SU-DHL-6 (cell line): ENCODE measurements around the gene SLC39A7.

Experiments used
- H2AFZ ChIP-seq: fragments of 200-600 bp; sonication (generic); 2 replicates; pipeline ENCODE4 v1.6.1; 2014; ENCODE audit warnings: low read depth, mild to moderate bottlenecking, moderate library complexity, mixed read lengths, antibody characterized with exemption, low read length; ENCODE audit not compliant: severe bottlenecking
- H3F3A ChIP-seq: fragments of 200-600 bp; shearing (Covaris generic); 2 replicates; pipeline ENCODE4 v1.6.0; 2016; ENCODE audit warnings: antibody characterized with exemption, mild to moderate bottlenecking; ENCODE audit not compliant: insufficient read depth
- H3K27ac ChIP-seq: fragments of 200-600 bp; sonication (generic); 2 replicates; pipeline ENCODE4 v1.5.1; 2016; ENCODE audit warnings: low read depth, mild to moderate bottlenecking, low read length, moderate library complexity, mixed read lengths
- H3K27me3 ChIP-seq: fragments of 200-600 bp; sonication (generic), shearing (Covaris generic); 2 replicates; pipeline ENCODE4 v1.6.0; 2014; ENCODE audit warnings: mild to moderate bottlenecking, low read length
- H3K36me3 ChIP-seq: fragments of 200-600 bp; sonication (generic); 2 replicates; pipeline ENCODE4 v1.6.1; 2014; ENCODE audit warnings: mild to moderate bottlenecking, low read length, mixed read lengths
- H3K4me2 ChIP-seq: fragments of 300-600, 200-600 bp; shearing (Covaris generic), sonication (generic); 2 replicates; pipeline ENCODE4 v1.6.0; 2014; ENCODE audit warnings: low read length, low read depth, mild to moderate bottlenecking; ENCODE audit not compliant: poor library complexity, severe bottlenecking
- H3K4me3 ChIP-seq: fragments of 200-600 bp; sonication (generic); 2 replicates; pipeline ENCODE4 v1.5.1; 2014; ENCODE audit warnings: antibody characterized with exemption, low read length, mild to moderate bottlenecking, mixed read lengths; ENCODE audit not compliant: insufficient read depth, poor library complexity, severe bottlenecking
- H3K79me2 ChIP-seq: fragments of 200-600 bp; sonication (generic); 2 replicates; pipeline ENCODE4 v1.6.1; 2014; ENCODE audit warnings: mild to moderate bottlenecking, low read length, moderate library complexity; ENCODE audit not compliant: insufficient read depth
- H3K9ac ChIP-seq: fragments of 200-600 bp; sonication (generic); 2 replicates; pipeline ENCODE4 v1.7.0; 2014; ENCODE audit warnings: mild to moderate bottlenecking, low read length
- H3K9me2 ChIP-seq: fragments of 200-600 bp; sonication (generic); replicated peaks from 2 replicates; pipeline ENCODE4 v1.6.1; 2014; ENCODE audit warnings: low read length; ENCODE audit not compliant: insufficient read depth
- H3K9me3 ChIP-seq: fragments of 200-600 bp; sonication (generic); 2 replicates; pipeline ENCODE4 v1.6.1; 2014; ENCODE audit warnings: low read length, mixed read lengths; ENCODE audit not compliant: insufficient read depth
- H4K20me1 ChIP-seq: fragments of 200-600 bp; sonication (generic); 2 replicates; pipeline ENCODE4 v1.6.1; 2014; ENCODE audit warnings: low read depth, mild to moderate bottlenecking, antibody characterized with exemption, low read length, moderate library complexity, mixed read lengths
- EZH2phosphoT487 ChIP-seq: fragments of 200-600 bp; sonication (generic), shearing (Covaris generic); conservative IDR thresholded peaks from 2 replicates; pipeline ENCODE4 v1.6.1; 2018; ENCODE audit warnings: mild to moderate bottlenecking, antibody characterized with exemption, low read length, moderate library complexity, mixed read lengths
- TF ChIP-seq, protein P1 (sequence below): fragments of 200-600 bp; sonication (generic); IDR thresholded peaks from one replicate; pipeline ENCODE4 v1.5.1; 2017; ENCODE audit warnings: antibody characterized with exemption, mild to moderate bottlenecking, low read length, moderate library complexity; ENCODE audit not compliant: insufficient read depth, poor library complexity, severe bottlenecking

The SLC39A7 gene

GRCh38 chr6:33213166-33213988 is 12.7 kb downstream of the SLC39A7 start:
- Histone ChIP-seq H3K4me3 (no peak overlapping the region), H3K27me3 (no peaks in the 10 kb centered on the region)

GRCh38 chr6:33213989-33214335 is 13.3 kb downstream of the SLC39A7 start:
- no peak for TF ChIP-seq EZH2phosphoT487
- TF ChIP-seq, protein P1, sequence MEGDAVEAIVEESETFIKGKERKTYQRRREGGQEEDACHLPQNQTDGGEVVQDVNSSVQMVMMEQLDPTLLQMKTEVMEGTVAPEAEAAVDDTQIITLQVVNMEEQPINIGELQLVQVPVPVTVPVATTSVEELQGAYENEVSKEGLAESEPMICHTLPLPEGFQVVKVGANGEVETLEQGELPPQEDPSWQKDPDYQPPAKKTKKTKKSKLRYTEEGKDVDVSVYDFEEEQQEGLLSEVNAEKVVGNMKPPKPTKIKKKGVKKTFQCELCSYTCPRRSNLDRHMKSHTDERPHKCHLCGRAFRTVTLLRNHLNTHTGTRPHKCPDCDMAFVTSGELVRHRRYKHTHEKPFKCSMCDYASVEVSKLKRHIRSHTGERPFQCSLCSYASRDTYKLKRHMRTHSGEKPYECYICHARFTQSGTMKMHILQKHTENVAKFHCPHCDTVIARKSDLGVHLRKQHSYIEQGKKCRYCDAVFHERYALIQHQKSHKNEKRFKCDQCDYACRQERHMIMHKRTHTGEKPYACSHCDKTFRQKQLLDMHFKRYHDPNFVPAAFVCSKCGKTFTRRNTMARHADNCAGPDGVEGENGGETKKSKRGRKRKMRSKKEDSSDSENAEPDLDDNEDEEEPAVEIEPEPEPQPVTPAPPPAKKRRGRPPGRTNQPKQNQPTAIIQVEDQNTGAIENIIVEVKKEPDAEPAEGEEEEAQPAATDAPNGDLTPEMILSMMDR, result no peak
- Histone ChIP-seq H3K9me2 (no peaks in the 10 kb centered on the region), H3K4me2 (no peak overlapping the region), H4K20me1 (no peaks in the 10 kb centered on the region), H3K4me3 (no peak overlapping the region), H3K27ac (no peak overlapping the region), H3K9me3 (no peaks in the 10 kb centered on the region), H3K79me2 (no peaks in the 10 kb centered on the region), H3K36me3 (no peaks in the 10 kb centered on the region), H3F3A (peaks cover 3% of the 10 kb centered on the region), H2AFZ (no peak overlapping the region), H3K27me3 (no peaks in the 10 kb centered on the region), H3K9ac (no peak overlapping the region)

More at GRCh38 chr6:33213166-33213988, 12.7 kb downstream of the SLC39A7 start:
- Histone ChIP-seq H3K4me2 (no peak overlapping the region), H3K27ac (no peak overlapping the region), H2AFZ (no peak overlapping the region), H3F3A (peaks cover 6% of the 10 kb centered on the region), H3K9ac (no peak overlapping the region), H4K20me1 (no peaks in the 10 kb centered on the region), H3K9me2 (no peaks in the 10 kb centered on the region), H3K36me3 (no peaks in the 10 kb centered on the region), H3K9me3 (no peaks in the 10 kb centered on the region), H3K79me2 (no peaks in the 10 kb centered on the region)
- no peak for TF ChIP-seq EZH2phosphoT487
- TF ChIP-seq, protein P1, result no peak

- no peaks in the 10 kb centered on the region for H3K9me3 ChIP-seq
- no peaks in the 10 kb centered on the region for H3F3A ChIP-seq
- no peaks in the 10 kb centered on the region for H4K20me1 ChIP-seq
- no peak overlapping the region for H3K4me3 ChIP-seq
- no peak overlapping the region for H3K9ac ChIP-seq
- H3K27ac ChIP-seq, result no peak overlapping the region
- no peaks in the 10 kb centered on the region for H3K9me2 ChIP-seq
- no peaks in the 10 kb centered on the region for H3K79me2 ChIP-seq
- no peak overlapping the region for H2AFZ ChIP-seq
- no peaks in the 10 kb centered on the region for H3K36me3 ChIP-seq
- no peak overlapping the region for H3K4me2 ChIP-seq
- TF ChIP-seq, protein P1, result no peak
- no peaks in the 10 kb centered on the region for H3K27me3 ChIP-seq
These were observed 14.8 kb downstream of the SLC39A7 start for GRCh38 chr6:33215271-33216116.
